ENCODE results near the gene ACTA1. TPM values are rescaled to one million over a fixed set of nuclear protein-coding genes. Genes with fewer than 3 reads are reported as not detected.

ACTA1 gene
- total RNA-seq, 1 donor from 2014 or later: 19.0 TPM

DNA sequence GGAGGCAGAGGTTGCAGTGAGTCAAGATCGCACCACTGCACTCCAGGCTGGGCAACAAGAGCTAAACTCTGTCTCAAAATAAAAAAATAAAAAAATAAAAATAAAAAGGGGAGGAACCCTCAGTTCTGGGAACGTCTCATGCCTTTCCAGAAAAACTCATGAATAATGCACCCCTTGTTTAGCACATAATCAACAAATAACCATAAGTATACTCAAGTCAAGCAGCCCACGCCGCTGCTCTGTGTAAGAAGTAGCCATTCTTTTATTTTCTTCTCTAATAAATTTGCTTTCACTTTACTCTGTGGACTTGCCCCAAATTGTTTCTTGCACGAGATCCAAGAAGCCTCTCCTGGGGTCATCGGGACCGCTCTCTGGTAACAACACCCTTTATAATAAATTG, 14.5 kb upstream of the ACTA1 start:
- no peaks in the 10 kb centered on the region for H3K27me3 Mint-ChIP-seq (ENCODE audit: low read depth, unreplicated experiment)
- Histone ChIP-seq H3K9me3 (ENCODE audit: insufficient read depth, low read depth, low read length) (no peaks in the 10 kb centered on the region), H2AFZ (ENCODE audit: low read depth, low read length) (no peak overlapping the region), H3K9ac (ENCODE audit: low read length) (no peak overlapping the region), H4K20me1 (ENCODE audit: insufficient read depth, low read length) (no peaks in the 10 kb centered on the region), H3K4me3 (ENCODE audit: insufficient read depth, low read depth, low read length) (no peak overlapping the region), H3K27me3 (ENCODE audit: insufficient read depth, low read length) (no peaks in the 10 kb centered on the region), H3K36me3 (ENCODE audit: insufficient read depth, low read length) (peaks cover 13% of the 10 kb centered on the region), H3K4me2 (ENCODE audit: low read length) (no peak overlapping the region), H3K27ac (ENCODE audit: low read depth, low read length) (no peak overlapping the region), H3K79me2 (ENCODE audit: insufficient read depth, low read length) (no peaks in the 10 kb centered on the region), H3K4me1 (ENCODE audit: insufficient read depth, low read length) (no peaks in the 10 kb centered on the region)
- H3K9me3 Mint-ChIP-seq (ENCODE audit: unreplicated experiment): no peaks in the 10 kb centered on the region
- no peak for TF ChIP-seq EZH2 (IDR thresholded peaks at IDR 0.05; ENCODE audit: insufficient read depth, low read length)
- TF ChIP-seq, protein P1, sequence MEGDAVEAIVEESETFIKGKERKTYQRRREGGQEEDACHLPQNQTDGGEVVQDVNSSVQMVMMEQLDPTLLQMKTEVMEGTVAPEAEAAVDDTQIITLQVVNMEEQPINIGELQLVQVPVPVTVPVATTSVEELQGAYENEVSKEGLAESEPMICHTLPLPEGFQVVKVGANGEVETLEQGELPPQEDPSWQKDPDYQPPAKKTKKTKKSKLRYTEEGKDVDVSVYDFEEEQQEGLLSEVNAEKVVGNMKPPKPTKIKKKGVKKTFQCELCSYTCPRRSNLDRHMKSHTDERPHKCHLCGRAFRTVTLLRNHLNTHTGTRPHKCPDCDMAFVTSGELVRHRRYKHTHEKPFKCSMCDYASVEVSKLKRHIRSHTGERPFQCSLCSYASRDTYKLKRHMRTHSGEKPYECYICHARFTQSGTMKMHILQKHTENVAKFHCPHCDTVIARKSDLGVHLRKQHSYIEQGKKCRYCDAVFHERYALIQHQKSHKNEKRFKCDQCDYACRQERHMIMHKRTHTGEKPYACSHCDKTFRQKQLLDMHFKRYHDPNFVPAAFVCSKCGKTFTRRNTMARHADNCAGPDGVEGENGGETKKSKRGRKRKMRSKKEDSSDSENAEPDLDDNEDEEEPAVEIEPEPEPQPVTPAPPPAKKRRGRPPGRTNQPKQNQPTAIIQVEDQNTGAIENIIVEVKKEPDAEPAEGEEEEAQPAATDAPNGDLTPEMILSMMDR (IDR thresholded peaks at IDR 0.05; ENCODE audit: insufficient read depth, low read depth, low read length): no peak
- no peak overlapping the region for H3K27ac Mint-ChIP-seq (ENCODE audit: unreplicated experiment)
- peaks cover 5% of the 10 kb centered on the region for H3K4me1 Mint-ChIP-seq (ENCODE audit: low read depth, unreplicated experiment)
- DNase-seq (ENCODE audit: low read depth) (no peak), FAIRE-seq (no peak)
- H3K4me3 Mint-ChIP-seq (ENCODE audit: unreplicated experiment): no peak overlapping the region
- H3K36me3 Mint-ChIP-seq (ENCODE audit: low read depth, unreplicated experiment): peaks cover 16% of the 10 kb centered on the region

- Histone ChIP-seq H3K9me3 (ENCODE audit: insufficient read depth, low read depth, low read length) (no peaks in the 10 kb centered on the region), H3K4me3 (ENCODE audit: insufficient read depth, low read depth, low read length) (no peak overlapping the region), H4K20me1 (ENCODE audit: insufficient read depth, low read length) (no peaks in the 10 kb centered on the region), H3K4me2 (ENCODE audit: low read length) (no peak overlapping the region), H3K9ac (ENCODE audit: low read length) (no peak overlapping the region), H2AFZ (ENCODE audit: low read depth, low read length) (no peak overlapping the region), H3K79me2 (ENCODE audit: insufficient read depth, low read length) (no peaks in the 10 kb centered on the region), H3K4me1 (ENCODE audit: insufficient read depth, low read length) (no peaks in the 10 kb centered on the region), H3K27me3 (ENCODE audit: insufficient read depth, low read length) (no peaks in the 10 kb centered on the region), H3K27ac (ENCODE audit: low read depth, low read length) (no peak overlapping the region), H3K36me3 (ENCODE audit: insufficient read depth, low read length) (peaks cover 17% of the 10 kb centered on the region)
- DNase-seq (ENCODE audit: low read depth) (no peak), FAIRE-seq (no peak)
- Mint-ChIP-seq H3K36me3 (ENCODE audit: low read depth, unreplicated experiment) (peaks cover 16% of the 10 kb centered on the region), H3K4me3 (ENCODE audit: unreplicated experiment) (no peak overlapping the region), H3K9me3 (ENCODE audit: unreplicated experiment) (no peaks in the 10 kb centered on the region), H3K4me1 (ENCODE audit: low read depth, unreplicated experiment) (peaks cover 5% of the 10 kb centered on the region), H3K27me3 (ENCODE audit: low read depth, unreplicated experiment) (no peaks in the 10 kb centered on the region), H3K27ac (ENCODE audit: unreplicated experiment) (no peak overlapping the region)
- TF ChIP-seq EZH2 (IDR thresholded peaks at IDR 0.05; ENCODE audit: insufficient read depth, low read length): no peak
- TF ChIP-seq, protein P1 (IDR thresholded peaks at IDR 0.05; ENCODE audit: insufficient read depth, low read depth, low read length): no peak
Measured at GRCh38 chr1:229447809-229448252, 13.9 kb upstream of the ACTA1 start.

- Histone ChIP-seq H3K4me1 (ENCODE audit: insufficient read depth, low read length) (peaks cover 9% of the 10 kb centered on the region), H3K27ac (ENCODE audit: low read depth, low read length) (no peak overlapping the region), H2AFZ (ENCODE audit: low read depth, low read length) (no peak overlapping the region), H3K36me3 (ENCODE audit: insufficient read depth, low read length) (peaks cover 15% of the 10 kb centered on the region), H3K79me2 (ENCODE audit: insufficient read depth, low read length) (no peaks in the 10 kb centered on the region), H3K9ac (ENCODE audit: low read length) (no peak overlapping the region), H3K27me3 (ENCODE audit: insufficient read depth, low read length) (no peaks in the 10 kb centered on the region), H3K9me3 (ENCODE audit: insufficient read depth, low read depth, low read length) (no peaks in the 10 kb centered on the region), H3K4me3 (ENCODE audit: insufficient read depth, low read depth, low read length) (no peak overlapping the region), H4K20me1 (ENCODE audit: insufficient read depth, low read length) (peaks cover 3% of the 10 kb centered on the region), H3K4me2 (ENCODE audit: low read length) (no peak overlapping the region)
- DNase-seq (ENCODE audit: low read depth): no peak
- Mint-ChIP-seq H3K9me3 (ENCODE audit: unreplicated experiment) (no peaks in the 10 kb centered on the region), H3K4me1 (ENCODE audit: low read depth, unreplicated experiment) (peaks cover 14% of the 10 kb centered on the region), H3K4me3 (ENCODE audit: unreplicated experiment) (no peak overlapping the region), H3K27ac (ENCODE audit: unreplicated experiment) (no peak overlapping the region), H3K27me3 (ENCODE audit: low read depth, unreplicated experiment) (no peaks in the 10 kb centered on the region), H3K36me3 (ENCODE audit: low read depth, unreplicated experiment) (peaks cover 16% of the 10 kb centered on the region)
- TF ChIP-seq, protein P1 (IDR thresholded peaks at IDR 0.05; ENCODE audit: insufficient read depth, low read depth, low read length): no peak
- TF ChIP-seq EZH2 (IDR thresholded peaks at IDR 0.05; ENCODE audit: insufficient read depth, low read length): no peak
- FAIRE-seq: no peak
Measured at GRCh38 chr1:229445828-229446227, 11.9 kb upstream of the ACTA1 start.

Data from astrocyte (in vitro differentiated cells and primary cell).